Frontal cortex (tissue), 4 donors: ENCODE data around the gene ESR2. TPM values are rescaled to one million over a fixed set of nuclear protein-coding genes. Genes with fewer than 3 reads are reported as not detected.
"Not testable (repeated sequence)": the region's sequence is repeated elsewhere in the genome, so short reads cannot be mapped to it uniquely, and the experiment has no call there.

ENCODE experiments used
- DNase-seq, 2 donors: peaks; one replicate each; pipeline ENCODE4 v3.0.0; 2012; ENCODE audit warnings: low spot score in 2 of 2
- FAIRE-seq: peaks from 2 replicates; lab custom pipeline; 2012; peaks lifted over from hg19 to GRCh38; lab: Jason Lieb, UNC
- total RNA-seq: library from RNA; depleted of rRNA; stranded (reverse); fragments of >200 nt; gene quantifications from one replicate; pipeline ENCODE4 v1.2.3, GENCODE V29; 2014
- donor health status: control.
- donor health status: control.
- donor health status: control.

ESR2 gene
- total RNA-seq, 1 donor from 2014 or later, result 1.2 TPM

DNA sequence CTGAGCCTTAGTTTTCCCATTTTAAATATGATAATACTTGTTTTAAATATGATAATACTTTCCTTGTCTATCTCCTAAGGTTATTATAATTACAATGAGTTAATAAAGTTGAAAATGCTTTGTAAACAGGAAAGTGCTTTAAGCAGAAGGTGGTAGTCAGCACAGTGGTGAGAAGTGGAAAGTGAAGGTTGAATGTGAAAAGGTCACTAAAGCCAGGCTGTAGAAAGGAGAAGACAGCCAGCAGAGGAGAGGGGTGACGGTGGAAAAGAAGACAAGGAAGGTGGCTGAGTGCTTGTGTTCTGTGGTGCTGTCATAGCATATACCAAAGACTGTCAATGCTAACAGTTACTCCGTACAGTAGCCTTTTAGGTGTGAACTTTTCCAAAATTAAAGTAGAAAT lies 117.8 kb downstream of the ESR2 start:
- no peak for FAIRE-seq
- DNase-seq, result no peak

DNA sequence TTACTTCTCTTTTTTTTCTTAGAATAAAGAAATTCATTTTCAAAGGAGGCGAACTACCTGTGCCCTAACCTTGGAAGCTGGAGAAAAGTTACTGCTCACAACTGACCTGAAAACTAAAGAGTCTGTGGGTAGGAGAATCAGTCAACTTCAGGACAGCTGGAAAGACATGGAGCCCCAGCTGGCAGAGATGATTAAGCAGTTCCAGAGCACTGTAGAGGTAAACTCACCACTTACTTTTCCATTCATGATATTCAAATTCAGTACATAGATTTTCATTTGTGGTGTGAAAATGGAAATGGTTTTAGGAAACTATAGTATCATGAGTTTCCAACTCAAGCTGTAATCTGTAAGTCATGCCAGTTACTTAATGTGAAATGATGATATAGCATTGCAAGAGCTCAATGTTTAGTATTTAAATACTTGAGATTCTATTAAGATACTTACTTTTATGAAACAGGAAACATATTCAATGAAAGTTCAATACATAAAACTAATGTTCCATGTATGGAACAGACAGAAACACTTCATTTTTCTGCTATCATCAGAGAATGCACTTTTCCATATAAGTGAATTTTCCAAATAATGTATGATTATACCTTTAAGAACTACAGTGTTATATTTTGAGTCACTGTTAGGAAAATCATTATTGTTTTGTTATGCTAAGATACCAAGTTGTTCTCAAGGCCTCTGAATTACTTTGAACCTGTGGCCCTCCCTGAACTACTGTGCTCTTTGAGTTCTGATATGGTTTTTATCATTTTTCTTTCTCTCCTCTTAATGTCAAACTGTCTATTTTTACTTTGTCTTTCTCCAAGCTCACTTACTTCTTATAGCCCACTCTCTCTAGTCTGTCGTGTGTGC lies 119.0 kb downstream of the ESR2 start:
- FAIRE-seq, result no peak
- no peak for DNase-seq

DNA sequence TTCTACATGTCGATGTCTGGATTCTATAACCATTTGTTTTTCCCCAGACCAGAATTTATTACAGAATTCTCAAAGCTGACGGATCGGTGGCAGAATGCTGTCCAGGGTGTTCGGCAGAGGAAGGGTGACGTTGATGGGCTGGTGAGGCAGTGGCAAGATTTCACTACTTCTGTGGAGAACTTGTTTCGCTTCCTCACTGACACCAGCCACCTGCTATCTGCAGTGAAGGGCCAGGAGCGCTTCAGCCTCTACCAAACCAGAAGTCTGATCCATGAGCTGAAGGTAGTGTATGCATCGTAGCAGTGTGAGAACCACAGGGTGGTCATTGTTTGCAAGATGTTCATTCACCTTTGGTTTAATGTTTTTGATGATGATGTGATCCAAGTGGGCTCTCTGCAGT lies 124.0 kb downstream of the ESR2 start:
- DNase-seq (no peak), FAIRE-seq (no peak)

DNA sequence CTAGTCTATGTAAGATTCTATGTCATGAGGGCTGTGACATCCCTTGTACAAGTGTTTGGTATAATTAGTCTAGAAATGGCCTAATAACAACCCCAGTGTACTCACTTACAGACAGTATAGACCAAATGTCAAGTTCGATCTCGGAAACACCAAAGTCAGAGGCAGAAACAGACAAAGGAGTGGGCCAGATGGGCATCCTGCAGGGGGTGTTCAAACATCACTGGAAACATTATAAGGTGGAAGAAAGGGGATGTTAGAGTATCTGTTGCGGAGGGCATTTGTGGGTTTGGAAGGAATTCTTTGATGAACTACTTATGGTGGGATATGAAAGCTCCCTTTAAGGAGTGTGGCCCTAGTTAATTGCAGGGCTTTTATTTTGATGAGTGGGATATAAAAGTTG lies 134.6 kb downstream of the ESR2 start:
- FAIRE-seq (no peak), DNase-seq (no peak)

DNA sequence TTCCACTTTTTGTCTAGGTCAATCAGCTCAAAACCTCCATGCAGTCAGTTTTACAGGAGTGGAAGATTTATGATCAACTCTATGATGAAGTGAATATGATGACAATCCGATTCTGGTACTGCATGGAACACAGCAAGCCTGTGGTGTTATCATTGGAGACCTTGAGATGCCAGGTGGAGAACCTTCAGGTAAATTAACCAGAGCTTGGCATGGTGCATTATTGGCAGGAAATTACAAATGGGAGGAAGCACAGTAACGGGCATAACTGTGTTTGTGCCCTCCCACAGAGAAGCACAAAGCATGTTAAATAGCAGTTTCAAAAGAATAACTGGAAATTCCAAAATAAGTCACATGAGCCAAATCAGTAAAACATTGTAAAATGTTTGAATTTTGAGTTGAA lies 135.6 kb downstream of the ESR2 start:
- DNase-seq (no peak), FAIRE-seq (no peak)

DNA sequence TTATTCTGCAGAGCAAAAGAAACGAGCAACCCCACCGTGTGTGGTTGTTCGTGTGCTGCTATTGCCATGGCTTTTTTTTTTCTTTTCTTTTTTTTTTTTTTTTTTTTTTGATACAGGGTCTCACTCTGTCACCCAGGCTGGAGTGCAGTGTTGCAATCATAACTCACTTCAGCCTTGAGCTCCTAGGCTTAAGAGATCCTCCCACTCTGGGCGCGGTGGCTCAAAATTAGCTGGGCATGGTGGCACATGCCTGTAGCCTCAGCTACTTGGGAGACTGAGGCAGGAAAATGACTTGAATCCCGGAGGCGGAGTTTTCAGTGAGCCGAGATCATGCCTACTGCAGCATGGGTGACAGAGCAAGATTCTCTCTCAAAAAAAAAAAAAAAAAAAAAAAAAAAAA lies 144.2 kb downstream of the ESR2 start:
- FAIRE-seq (no peak), DNase-seq (no peak)

DNA sequence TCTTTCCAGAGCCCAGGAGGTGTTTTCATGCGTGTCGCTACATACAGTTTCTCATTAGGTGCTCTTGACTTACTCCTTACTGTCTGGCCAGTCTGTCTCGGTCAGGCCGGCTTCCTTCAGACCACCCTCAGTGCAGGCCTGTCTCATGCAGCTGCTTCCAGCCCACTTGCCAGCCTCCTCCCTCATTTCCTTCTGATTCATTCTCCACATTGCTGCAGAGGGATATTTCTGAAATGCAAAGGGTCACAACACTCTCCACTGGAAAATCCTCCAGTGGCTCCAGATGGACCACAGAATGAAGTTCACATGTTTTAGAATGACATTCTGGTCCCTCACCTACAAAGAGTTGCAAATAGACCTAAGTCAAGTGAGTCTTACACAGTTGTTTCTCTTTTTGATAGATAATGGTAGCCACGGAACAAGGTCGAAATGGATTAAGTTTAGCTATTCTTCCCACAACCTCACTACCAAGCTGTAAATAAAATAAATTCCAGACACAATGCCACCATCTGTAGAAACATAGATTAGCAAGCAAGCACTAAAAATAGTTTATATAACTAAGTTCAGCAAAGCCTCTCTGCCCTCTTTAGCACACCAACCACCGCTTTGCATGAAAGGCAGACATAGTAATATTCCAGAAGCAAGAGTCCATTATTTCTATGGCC lies 146.9 kb downstream of the ESR2 start:
- no peak for FAIRE-seq
- DNase-seq, result no peak

DNA sequence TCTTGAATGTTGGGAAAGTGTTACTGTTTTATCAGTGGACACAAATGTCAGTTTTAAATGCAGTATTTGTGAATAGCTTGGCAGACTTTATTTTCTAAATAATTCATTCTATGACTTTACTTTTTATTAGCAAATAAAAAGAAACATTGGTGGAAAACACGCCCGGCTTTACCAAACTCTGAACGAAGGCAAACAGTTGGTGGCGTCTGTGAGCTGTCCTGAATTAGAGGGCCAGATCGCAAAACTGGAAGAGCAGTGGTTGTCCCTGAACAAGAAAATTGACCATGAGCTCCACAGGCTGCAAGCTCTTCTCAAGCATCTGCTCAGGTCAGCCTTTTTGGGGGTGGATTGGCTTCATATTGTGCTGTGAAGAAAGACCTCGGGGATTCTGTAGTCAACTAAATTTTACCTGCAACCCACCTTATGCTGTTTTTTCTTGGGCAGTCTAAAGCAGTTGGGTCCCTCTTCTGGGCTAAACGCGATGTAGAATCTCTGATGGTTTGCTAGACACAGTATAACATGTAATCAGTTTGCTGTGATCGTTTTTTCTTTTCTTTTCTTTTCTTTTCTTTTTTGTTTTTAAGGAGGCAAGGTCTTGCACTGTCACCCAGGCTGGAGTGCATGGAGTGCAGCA lies 156.4 kb downstream of the ESR2 start:
- no peak for DNase-seq

DNA sequence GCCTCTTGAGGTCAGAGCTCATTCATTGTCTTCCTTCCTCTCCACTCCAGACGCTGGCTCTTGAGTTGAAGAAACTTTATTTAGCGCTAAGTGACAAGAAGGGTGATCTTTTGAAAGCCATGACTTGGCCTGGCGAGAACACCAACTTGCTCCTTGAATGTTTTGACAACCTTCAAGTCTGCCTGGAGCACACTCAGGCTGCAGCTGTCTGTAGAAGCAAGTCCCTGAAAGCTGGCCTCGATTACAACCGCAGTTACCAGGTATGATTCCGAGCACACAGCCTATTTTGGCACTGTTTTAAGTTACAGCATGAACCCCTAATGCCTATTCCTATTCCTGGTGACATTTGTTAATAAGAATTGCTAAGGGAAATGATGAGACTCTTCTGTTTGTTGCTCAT lies 167.6 kb downstream of the ESR2 start:
- DNase-seq (no peak), FAIRE-seq (no peak)

More for the DNA sequence above, 156.4 kb downstream of the ESR2 start:
- no peak for FAIRE-seq

DNA sequence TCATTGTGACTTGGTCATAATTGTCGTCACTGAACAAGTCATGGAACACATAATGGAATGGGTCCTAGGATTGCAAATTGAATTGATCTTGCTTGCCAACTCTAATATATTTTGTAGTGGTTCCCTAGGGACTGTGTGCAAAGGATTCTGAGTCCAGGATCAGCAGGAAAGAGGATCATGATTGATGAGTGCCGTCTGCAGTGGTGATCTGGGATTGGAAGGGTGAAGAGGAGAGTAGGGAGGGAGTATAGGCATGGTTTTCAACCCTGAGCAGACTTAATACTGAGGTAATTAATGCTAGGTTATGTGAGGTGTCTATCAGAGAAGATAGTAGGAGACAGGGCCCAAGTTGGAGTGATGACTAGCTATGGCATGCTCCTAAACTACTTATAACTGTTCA lies 168.9 kb downstream of the ESR2 start:
- DNase-seq (no peak), FAIRE-seq (no peak)

DNA sequence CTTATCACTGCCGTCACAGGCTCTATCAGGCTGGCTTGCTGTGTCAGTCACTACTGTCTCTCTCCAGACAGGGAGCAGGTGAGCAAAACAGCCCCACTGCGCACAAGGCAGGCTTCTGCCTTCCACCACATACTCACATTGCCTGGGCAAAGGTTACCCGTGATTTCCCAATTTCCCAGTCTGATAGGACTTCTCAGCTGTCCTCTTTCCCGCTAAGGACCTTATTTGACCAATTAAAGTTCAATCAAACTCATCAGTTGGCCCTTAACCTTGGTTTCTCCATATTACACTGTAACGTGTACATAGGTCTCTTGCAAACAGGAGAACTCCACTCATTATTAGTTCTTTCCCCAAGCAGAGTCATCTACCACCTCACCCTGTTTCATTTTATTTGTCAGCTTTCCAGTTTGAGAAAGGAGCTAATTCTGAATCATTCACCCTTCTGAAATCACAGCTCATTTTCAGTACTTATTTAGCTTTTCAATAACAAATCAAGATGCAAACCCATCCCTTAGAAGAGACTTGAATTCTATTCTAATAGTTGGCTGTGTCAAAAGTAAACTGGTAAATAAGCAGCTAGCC lies 170.8 kb downstream of the ESR2 start:
- no peak for FAIRE-seq
- DNase-seq, result no peak

DNA sequence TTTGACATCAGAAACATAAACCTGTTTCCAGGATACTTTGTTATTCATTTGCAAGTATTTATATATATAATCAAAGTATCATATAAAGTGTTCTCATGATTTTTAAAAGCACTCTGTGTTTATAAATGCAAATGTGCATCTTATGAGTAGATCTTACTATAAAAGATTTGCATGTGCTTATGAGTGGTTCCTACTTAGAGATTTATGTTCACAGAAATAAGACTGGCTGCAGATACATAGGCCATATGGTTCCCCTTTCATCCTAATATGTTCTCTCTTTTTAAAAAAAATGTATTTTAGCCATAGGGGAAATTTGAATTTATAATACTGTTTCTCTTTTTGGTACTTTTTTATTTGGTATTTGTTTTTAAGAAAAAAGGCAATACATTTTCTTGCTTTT lies 174.2 kb downstream of the ESR2 start:
- DNase-seq (no peak), FAIRE-seq (no peak)

DNA sequence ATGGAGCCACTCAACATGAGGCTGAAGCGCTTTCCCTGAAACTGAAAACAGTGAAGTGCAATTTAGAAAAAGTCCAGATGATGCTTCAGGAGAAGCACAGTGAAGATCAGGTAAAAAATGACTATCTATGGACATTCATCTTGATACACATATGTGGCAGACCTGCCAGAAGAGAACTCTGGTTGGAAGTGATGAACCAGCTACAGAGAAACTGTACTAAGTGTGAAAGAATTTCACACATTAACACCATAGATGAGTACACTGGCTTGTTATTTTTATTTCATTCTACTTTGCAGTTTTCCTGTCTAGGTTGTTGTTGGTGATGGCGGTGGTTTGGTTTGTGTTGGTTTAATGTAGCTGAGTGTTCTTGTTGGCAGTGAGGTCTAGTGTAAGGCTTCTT lies 174.7 kb downstream of the ESR2 start:
- no peak for DNase-seq
- FAIRE-seq, result no peak

DNA sequence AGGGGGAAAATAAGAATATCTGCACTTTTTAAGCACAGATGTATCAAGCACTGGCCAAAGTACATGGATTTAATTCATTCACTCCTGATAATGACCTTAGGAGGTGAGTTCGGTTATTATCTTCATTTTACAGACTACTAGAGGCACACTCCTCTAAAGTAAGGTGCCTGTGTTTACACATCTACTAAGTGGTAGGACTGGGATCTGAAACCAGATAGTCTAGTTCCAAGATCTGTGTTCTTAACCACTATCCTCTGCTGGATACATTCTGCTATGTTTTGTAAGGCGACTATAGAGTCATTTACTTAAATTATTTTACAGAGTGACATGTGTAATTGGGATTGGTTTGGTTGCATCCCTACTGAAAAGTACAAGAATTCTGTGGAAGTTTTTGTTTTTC lies 175.3 kb downstream of the ESR2 start:
- no peak for DNase-seq
- no peak for FAIRE-seq

DNA sequence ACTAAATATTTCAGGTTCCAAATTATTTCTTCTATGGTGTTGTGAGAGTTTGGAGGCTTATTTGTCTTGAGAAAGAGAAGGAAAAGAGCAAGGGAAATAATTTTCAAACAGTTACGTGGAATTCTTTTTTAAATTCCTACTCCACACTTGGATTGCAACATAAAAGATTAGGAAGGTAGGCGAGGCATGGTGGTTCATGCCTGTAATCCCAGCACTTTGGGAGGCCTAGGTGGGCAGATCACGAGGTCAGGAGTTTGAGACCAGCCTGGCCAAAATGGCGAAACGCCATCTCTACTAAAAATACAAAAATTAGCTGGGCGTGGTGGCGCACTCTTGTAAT lies 175.8 kb downstream of the ESR2 start:
- not testable (repeated sequence) for FAIRE-seq, DNase-seq

DNA sequence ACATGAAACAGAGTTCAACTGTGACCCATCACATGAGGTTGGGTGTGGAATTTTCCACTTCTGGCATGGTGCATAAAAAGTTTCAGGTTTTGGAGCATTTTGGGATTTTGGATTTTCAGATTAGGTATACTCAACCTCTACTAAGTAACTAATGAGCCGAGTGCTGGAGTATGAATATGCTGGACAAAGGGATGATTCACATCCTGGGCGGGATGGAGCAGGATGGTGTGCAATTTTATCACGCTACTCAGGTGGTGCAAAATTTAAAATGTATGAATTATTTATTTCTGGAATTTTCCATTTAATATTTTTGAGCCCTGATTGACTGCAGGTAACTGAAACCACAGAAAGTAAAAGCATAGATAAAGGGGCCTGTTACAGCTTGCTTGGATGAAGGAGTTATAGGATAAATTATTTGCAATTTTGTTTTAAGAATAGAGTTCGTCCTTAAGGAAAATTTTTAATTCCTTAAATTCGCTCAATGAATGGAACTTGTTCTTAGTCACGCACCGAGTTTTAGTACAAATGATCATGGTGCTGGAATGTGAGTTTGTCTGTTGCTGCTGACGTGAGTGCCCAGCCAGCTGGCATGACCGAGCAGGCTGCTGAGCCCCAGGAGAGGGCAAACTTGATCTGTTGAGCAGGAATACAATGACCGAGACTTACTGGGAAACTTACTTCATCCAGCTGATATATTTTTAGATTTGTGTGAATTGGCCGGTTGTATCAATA lies 176.3 kb downstream of the ESR2 start:
- FAIRE-seq (no peak), DNase-seq (no peak)

DNA sequence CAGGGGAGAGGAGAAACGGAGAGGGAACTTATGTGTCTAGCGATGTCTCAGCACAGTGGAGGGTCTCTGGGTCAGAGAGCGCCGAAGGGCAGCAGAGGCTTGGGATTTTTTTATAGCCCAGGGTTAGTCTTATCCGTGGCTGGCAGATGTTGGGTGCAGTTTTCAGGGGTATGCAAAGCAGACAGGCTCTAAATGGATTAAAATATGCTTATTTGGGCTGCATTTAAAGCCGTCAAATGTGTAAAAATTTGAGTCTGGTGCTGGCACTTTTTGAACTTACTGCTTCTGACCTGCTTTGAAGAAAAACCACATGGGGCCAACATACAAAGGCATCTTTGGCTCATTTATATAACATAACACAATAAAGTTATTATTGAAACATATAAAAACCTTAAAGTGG lies 178.8 kb downstream of the ESR2 start:
- FAIRE-seq (no peak), DNase-seq (no peak)

DNA sequence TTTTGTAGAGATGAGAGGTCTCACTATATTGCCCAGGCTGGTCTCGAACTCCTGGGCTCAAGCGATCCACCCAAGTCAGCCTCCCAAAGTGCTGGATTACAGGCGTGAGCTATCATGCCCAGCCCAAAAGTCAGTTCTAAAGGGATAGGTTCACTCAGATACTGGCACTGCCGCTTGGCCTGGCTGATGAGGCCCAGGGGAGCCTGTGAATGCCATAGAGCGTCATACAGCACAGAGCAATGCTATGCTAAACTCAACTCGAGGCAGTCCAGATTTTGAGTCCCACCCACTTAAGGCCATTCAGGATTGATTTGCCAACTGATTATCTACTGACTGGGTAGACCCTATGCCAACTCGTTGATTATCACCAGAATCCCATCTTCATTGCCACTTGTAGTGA lies 179.4 kb downstream of the ESR2 start:
- no peak for DNase-seq
- FAIRE-seq, result no peak

DNA sequence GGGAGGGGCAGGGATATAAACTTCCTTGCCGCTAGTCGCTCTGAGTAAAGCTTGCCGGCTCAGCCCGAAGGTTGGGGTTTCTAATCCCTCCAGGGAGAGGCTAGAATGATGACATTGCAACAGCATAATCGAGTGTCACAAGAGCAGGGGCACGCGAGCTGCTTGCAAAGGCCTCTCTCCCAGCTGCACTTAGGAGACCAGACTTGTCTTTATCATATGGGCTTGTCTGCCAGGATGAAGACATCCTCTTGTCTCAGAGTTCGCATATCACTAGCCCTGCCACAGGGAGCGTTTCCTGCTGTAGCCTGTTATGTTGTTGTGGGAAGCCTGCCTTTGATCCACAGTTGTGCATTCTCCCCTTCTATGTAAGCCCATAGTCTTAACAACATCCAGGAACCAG lies 180.0 kb downstream of the ESR2 start:
- DNase-seq, result no peak
- FAIRE-seq, result no peak
